Fibroblast of skin of right biceps (primary cell): ENCODE measurements around the gene DNAJC12.
"Not testable (repeated sequence)": the region's sequence is repeated elsewhere in the genome, so short reads cannot be mapped to it uniquely, and the experiment has no call there.

Experiments
- DNase-seq: peaks from one replicate; pipeline ENCODE4 v3.0.0-alpha.2; 2013

DNAJC12 gene

DNA sequence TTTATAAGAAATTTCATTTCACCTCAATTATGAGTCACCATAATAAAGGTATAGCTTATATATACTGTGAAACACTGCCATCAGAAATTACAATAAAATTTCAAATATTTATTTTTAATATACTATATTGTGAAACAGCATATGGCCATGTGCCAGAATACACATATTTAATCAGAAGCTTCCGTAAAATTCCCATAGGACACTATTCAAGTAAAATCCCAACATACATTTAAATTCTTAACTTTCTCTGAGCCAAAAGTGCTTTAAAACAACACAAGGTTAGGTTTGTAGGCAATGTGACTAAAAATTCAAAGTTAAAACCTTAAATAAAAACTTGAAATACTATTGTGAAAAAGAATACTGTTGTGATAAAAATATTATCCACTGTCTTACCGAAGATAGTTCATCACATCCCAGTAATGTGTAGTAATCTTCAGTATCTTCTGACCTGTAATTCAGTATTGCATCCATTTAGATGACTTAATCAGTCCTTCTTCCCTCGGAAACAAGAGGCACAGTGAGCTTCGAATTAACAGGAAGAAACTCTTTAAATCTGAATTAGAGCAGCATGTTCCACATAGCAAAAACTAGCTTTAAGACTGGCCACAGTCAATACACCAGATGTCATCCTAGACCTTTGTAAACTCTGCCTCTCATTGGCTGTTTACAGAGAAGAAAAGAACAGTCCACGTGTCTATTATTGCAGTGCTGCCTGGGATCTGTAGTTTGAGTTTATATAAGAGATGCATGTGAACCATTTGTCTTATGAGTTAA is at the start of gene DNAJC12:
TSS of gene DNAJC12 (minus strand) at position 648 of the 774 bp plus-strand sequence. CDS start at position 471, 177 bp downstream.
- DNase-seq: peak; percentile 63

DNA sequence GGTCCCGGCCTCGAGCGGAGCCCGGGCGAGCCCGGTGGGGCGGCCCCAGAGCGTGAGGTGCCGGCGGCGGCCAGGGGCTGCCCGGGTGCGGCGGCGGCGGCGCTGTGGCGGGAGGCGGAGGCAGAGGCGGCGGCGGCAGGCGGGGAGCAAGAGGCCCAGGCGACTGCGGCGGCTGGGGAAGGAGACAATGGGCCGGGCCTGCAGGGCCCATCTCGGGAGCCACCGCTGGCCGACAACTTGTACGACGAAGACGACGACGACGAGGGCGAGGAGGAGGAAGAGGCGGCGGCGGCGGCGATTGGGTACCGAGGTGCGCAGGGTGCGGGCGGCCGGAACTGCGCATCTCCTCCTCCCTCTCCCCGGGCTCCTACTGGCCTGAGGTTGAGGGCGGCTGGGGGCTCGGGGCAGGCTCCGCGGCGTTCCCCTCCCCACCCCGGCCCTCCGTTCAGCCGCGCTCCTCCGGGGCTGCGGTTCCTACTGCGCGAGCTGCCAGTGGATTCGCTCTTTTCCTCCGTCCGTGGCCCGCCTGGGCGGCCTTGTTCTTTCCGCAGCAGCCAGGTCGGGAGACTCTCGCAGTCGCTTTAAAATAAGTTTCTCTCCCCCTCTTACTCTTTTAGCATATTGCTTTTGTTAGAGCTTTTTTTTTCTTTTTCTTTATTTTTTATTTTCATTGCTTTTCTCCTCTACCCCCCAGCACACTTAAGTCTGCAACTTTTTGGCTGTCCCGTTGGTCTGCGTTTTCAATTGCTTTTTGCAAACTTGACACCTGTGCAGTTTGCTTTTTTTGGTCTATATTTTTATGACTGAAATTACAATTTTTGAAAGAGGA is 47.1 kb upstream of the DNAJC12 start:
- peak; percentile 84 for DNase-seq

DNA sequence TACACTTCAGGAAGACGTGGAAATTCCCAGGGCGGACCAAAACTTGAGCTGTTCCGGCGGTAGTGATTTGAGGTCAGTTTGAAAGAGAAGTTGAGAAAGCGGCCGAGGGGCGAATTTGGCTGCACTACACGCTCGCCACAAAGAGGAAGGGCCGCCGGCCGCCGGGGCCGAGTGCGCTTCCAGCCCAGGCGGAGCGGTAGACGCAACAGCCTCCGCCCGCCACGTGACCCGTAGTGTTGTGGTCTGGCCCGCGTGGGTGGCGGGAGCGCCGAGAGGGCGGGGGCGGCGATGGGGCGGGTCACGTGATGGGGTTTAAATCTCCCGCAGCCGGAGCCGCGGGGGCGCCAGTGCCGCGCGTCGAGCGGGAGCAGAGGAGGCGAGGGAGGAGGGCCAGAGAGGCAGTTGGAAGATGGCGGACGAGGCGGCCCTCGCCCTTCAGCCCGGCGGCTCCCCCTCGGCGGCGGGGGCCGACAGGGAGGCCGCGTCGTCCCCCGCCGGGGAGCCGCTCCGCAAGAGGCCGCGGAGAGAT is 46.4 kb upstream of the DNAJC12 start, which contains the start of gene SIRT1:
TSS of gene SIRT1 (plus strand) at position 344 of the 529 bp plus-strand sequence. CDS start at position 410, 66 bp downstream.
- peak; percentile 95 for DNase-seq

DNA sequence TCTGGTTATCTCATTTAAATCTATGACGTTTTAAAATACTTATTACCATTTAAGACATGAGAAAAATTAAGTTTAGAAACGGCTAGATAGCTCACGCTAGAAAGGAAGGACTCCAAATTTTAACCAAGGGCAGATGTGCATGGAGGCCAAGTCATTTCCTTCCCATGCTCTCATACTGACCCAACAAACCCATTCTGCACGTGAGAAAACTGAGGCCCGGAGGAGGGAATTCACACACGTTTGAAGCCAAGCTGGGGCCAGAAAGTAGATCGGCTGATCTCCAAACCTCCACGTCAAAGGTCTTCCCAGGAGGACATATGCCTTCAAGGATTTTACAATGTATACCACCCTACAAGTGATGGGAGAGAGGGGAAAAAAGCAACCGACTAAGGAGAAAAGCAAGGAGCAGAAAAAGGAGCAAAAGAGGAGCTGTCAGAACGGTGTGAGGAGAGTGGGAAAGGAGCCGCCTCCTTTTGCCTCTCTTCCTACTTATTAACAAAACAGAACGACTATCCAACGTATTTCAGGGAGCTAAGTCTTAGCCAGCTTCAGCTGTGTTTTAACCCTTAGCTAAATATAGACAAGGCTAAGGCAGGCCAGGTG is 45.8 kb upstream of the DNAJC12 start:
- DNase-seq: no peak

DNA sequence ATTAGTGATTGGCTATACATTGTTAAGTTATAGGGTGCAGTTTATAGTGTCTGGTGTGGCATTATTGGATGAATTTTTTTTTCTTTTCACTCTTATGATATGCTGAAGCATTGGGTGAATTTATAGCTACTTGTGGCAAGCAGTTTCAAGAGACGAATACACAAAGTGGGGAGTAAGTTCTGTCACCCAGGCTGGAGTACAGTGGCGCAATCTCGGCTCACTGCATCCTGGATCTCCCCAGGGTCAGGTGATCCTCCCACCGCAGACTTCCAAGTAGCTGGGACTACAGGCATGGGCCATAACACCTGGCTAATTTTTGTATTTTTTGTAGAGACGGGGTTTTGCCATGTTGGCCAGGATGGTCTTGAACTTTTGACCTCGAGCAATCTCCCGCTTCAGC is 40.1 kb upstream of the DNAJC12 start:
- DNase-seq: no peak

DNA sequence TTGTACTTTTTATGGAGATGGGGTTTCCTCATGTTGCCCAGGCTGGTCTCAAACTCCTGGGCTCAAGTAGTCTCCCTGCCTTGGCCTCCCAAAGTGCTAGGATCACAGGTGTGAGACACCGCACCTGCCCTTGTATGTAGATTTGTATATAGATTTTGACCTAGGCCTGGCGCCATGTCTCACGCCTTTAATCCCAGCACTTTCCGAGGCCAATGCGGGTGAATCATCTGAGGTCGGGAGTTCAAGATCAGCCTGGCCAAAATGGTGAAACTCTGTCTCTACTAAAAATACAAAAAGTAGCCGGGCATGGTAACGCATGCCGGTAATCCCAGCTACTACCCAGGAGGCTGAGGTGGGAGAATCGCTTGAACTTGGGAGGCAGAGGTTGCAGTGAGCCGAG is 39.4 kb upstream of the DNAJC12 start:
- DNase-seq: not testable (repeated sequence)

DNA sequence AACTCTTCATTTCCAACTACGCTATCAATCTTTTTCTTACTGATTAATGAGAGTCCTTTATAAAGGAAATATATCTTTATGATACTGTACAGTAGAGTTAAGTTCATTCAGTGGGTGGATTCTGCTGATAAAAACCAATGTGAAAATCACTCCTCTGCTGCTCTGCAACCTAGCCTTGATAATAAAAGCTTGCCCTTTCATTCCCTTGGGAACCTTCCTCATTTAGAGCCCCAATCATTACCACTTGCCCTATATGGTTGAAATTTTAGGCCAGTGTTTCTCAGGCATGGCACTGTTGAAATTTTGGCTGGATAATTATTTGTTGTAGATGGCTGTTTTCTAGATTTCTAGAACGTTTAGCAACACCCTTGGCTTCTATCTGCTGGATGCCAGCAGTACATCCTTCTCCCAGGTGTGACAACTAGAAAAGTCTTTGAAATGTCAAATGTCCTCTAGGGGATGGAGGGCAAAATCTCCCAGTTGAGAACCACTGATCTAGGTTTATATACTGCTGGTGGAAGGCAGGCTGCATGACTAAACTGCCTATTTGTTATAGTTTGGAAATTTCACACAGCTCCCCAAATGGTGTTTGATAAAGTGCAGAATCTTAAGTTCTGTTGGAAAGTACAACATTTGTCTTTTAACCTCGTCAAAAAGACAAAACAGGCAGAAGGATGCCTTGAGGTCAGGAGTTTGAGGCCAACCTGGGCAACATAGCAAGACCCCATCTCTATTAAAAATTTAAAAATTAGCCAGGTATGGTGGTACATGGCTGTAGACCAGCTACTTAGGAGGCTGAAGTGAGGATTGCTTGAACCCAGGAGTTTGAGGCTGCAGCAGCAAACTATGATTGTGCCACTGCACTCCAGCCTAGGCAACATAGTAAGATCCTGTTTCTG is 37.6 kb upstream of the DNAJC12 start:
- no peak for DNase-seq

DNA sequence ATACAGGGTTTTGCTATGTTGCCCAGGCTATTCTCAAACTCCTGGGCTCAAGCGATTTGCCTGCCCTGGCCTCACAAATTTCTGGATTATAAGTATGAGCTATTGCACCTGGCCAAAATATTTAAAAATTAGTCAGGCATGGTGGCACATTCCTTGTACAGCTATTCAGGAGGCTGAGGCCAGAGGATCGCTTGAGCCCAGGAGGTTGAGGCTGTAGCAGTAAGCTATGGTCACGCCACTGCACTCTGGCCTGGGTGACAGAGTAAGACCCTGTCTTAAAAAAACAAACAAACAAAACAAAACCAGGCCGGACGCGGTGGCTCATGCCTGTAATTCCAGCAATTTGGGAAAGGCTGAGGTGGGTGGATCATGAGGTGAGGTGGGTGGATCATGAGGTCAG is 32.0 kb upstream of the DNAJC12 start:
- no peak for DNase-seq

DNA sequence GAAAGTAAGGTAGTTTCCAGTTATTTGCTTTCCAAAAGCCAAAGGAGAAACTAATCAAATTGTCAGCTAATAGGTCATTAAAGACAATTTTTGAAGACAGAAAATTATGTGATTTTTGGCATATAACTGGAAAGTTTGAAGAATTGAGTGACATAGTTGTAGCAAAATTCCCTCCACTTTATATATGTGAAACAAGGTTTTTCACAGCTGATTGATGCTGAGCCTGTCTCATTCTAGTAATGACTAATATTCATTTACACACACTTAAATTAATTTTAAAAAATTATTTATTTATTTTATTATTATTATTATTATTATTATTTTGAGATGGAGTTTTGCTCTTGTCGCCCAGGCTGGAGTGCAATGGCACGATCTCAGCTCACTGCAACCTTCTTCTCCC is 30.1 kb upstream of the DNAJC12 start:
- no peak for DNase-seq

DNA sequence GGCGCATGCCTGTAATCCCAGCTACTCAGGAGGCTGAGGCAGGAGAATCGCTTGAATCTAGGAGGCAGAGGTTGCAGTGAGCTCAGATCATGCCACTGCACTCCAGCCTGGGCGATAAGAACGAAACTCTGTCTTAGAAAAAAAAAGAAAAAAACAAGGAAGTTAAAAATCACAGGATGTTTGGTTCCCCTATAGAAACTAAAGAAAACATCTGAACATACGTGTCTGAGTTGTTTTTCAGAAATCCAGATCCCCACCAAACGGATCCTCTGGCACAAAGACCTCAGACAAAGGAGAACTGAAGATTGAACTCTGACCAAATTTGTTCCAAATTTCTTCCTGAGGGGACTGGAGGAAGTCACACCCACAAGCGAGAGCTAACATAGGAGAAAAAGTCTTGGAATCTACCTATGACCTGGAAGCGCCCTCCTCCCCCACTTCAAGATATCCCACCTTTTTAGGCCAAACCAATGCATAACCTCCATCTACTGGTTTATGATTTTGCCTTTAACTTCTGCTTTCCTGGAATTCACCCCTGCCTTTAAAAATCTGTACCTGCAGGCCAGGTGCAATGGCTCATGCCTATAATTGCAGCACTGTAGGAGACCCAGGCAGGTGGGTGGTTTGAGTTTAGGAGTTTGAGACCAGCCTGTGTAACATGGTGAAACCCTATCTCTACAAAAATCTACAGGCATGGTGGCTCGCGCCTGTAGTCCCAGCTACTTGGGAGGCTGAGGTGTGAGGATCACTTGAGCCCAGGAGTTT is 26.8 kb upstream of the DNAJC12 start:
- no peak for DNase-seq

DNA sequence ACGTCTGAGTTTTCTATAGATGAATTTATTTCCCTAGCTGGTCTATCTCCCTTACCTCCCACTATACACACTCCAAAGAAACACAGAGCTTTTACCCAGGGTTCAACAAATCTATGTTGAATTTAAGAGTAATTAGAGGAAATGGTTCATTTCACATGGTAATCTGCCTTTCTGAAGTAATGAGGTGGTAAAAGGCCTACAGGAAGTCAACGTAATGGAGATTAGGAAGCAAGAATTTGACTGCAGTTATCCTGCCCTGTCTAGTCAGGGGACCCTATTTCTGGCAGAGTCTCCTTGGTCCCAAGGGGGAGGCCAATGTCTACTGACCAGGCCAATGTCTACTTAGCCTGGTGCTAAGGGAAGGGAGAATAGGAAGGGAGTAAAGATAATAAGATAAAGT is 25.1 kb upstream of the DNAJC12 start:
- no peak for DNase-seq

DNA sequence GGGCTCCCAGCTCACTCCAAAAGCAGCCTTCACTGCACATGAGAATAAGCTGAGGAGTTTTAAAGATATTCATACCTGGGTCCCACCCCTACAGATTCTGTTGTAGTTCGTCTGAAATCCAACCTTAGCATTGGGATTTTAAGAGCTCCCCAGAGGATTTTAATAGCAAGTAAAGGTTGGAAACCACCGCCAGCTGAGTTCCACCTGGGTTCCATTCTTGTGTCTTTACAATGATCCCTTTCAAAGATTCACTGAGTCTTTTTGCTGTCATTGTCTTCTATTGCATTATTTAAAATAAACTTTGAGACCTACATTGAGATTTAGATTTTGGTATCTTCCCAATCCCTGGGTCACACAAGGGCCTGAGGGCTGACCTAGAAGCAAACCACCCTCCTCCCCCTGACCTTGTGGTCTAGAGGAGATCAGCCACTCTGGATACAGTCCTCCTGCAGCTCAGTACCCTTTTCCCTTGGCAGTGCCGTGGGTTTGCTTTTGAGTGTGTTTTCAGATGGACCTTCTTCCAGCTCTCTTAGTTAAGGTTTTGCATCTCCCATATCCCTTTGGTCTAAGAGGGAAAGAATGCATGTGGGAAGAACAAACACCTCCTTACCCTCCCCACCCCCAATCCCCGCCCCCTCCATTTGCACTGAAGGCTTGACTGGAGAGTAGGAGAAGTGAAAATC is 23.9 kb upstream of the DNAJC12 start:
- DNase-seq: no peak

DNA sequence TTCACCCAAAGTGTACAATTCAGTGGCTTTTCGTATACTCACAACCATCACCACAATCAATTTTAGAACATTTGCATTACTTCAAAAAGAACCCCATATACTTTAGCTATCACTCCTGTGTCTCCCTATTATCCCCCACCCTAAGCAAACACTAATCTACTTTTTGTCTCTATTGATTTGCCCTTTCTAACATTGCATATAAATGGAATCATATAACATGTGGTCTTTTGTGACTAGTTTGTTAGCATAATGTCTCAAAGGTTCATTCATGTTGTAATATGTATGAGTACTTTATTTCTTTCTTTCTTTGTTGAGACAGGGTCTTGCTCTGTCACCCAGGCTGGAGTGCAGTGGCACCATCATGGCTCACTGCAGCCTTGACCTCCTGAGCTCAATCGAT is 21.0 kb upstream of the DNAJC12 start:
- no peak for DNase-seq

DNA sequence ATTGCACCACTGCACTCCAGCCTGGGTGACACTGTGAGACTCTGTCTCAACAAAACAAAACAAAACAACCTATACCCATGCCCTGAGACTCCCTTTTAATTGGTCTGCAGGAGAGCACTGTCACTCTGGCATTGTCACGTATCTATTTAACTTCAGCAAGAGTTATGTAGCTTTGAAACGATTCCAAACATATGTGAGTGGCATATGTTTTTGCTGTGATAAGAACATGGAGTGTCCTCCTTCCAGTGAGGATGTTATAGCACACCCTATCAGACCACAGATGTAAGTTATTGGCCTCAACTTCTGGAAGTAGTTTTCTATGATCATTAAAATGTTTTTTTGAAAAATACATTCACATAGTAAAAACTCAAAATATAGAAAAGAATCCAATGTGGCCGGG is 15.5 kb upstream of the DNAJC12 start:
- no peak for DNase-seq

DNA sequence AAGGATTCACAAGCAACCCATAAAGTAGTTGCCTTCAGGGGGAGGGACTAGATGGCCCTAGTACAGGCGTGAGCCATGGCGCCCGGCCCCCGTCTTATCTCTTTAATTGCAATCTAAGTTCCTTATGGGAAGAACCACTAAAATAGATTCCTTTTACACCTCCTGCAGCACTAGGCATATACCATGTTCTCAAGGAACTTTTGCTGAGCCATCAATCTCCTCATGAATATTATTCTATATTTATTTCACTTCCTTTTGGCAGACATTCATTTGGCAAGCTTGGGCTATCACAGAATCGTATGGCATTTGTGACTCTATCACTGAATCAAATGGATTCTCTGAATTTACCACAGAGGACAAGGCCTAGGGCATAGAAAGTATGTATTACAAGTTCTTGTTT is 14.8 kb upstream of the DNAJC12 start:
- DNase-seq: no peak

DNA sequence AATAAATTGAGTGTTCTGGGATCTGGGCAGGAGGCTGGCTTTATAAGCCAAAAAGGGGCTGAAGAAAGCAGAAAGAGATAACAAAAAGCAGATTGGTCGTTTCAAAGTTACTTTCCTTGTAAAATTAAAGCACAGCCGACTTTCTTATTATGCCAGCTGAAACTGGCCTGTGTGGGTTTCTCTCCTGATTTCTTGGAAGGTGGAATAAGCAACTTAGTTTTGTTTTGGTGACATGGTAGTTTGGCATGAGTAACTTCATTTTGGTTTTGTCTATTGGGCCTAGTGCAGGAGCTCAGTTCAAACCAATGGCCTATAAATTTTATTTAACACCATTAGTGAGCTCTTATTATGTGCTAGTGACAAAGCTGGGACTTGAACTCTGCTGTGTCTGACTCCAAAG is 13.2 kb upstream of the DNAJC12 start:
- no peak for DNase-seq

DNA sequence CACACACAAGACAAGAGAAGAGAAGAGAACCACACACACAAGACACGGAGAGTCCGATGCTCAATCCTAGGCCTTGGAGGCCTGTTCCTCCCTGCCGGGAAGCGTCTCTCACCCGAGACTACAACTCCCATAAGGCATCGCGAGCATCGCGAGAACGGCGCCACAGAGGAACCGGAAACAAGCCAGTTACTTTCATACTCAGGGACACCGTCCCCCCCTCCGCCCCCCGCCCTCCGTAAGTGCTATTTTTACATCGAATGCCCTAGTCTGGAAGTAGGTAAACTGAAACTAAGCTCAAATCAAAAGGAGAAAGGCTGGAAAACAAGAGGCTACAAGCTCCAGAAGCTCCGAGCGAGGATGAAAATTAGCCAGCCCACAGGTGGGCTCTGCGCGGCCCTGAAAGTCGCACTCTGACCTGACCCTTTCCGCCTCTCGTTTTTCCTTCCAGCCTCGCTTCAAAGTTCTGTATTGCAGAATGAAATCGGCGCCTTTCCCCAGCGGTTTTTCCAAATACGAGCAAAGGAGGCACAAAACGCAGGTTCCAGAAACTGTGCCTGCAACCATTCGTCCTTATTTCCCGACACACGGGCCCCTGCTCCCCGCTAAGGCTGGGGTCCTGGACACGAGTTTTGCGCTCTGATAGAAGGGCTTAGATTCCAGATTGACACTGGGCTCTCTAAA is 11.5 kb upstream of the DNAJC12 start:
- peak; percentile 96 for DNase-seq

DNA sequence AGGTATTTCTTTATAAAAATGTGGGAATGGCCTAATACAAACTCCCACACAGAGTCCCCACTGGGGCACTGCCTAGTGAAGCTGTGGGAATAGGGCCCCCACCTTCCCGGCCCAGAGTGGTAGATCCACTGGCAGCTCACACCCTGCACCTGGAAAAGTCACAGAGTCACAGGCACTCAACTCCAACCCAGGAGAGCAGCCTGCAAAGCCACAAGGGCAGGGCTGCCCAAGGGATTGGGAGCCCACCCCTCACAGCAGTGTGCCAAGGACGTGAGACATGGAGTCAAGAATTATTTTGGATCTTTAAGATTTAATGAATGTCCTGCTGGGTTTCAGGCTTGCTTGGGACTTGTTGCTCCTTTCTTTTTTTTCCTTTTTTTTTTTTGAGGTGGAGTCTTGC is 5.3 kb upstream of the DNAJC12 start:
- DNase-seq: no peak

DNA sequence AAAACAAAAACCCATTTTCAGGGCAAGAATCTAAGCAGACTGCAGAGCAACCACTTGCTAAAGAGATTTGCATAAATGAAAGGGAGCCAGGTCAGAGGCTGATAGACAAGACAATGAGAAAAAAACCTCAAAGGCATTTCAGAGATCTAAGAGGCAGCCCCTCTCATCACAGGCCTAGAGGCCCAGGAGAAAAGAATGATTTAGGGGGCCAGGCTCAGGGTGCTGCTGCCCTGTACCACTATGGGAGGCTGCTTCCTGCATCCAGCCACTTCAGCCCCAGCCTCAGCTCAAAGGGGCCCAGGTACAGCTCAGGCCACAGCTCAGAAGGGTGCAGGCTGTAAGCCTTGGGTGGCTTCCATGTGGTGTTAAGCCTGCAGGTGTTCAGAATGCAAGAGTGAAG is 3.7 kb upstream of the DNAJC12 start:
- no peak for DNase-seq

DNA sequence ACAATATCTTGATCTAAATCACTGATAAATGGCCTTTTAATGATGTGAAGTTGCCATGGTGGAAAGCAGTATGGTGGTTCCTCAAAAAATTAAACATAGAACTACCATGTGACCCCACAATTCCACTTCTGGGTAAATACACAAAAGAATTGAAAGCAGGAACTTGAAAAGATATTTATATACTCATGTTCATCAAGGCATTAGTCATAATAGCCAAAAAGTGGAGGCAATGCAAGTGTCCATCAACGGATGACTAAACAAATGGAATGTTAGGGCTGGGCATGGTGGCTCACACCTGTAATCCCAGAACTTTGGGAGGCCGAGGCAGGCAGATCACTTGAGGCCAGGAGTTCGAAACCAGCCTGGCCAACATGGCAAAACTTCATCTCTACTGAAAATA is 2.0 kb upstream of the DNAJC12 start:
- peak; percentile 19 for DNase-seq
